Measurements from ENCODE around the gene GYPC. TPM values are rescaled to one million over a fixed set of nuclear protein-coding genes. Genes with fewer than 3 reads are reported as not detected.

GYPC gene
- total RNA-seq, 1 experiment from 2014 or later, result 13.6 TPM

GRCh38 chr2:126699716-126700581, 44.0 kb downstream of the GYPC start:
- Histone ChIP-seq H3K79me1 (ENCODE audit: insufficient read depth, low read depth, low read length, poor library complexity, severe bottlenecking) (no peaks in the 10 kb centered on the region), H4K8ac (replicated peaks; ENCODE audit: insufficient read length, low read depth, low read length) (no peak overlapping the region), H3K79me2 (ENCODE audit: insufficient read depth, low read length) (no peaks in the 10 kb centered on the region), H4K91ac (ENCODE audit: insufficient read length, low read depth, low read length) (no peak overlapping the region), H2AFZ (ENCODE audit: low read length) (no peak overlapping the region), H3K23ac (ENCODE audit: insufficient read length, low read depth, low read length) (no peak overlapping the region), H2BK5ac (ENCODE audit: insufficient read length, low read length) (no peak overlapping the region), H3K14ac (ENCODE audit: insufficient read depth, low read length) (no peak overlapping the region), H2BK15ac (ENCODE audit: low read depth, low read length) (no peak overlapping the region), H2BK120ac (ENCODE audit: low read depth, low read length, poor library complexity, severe bottlenecking) (no peak overlapping the region), H3K18ac (ENCODE audit: insufficient read length, low read depth, low read length) (no peak overlapping the region), H3K27me3 (ENCODE audit: insufficient read depth, low read length) (no peaks in the 10 kb centered on the region), H2BK12ac (ENCODE audit: insufficient read length, low read depth, low read length) (no peak overlapping the region), H3K27ac (ENCODE audit: insufficient read length, low read depth, low read length) (no peak overlapping the region), H4K5ac (ENCODE audit: insufficient read length, low read depth, low read length) (no peak overlapping the region), H3K56ac (ENCODE audit: insufficient read length, low read depth, low read length) (no peak overlapping the region), H3K4ac (ENCODE audit: low read depth, low read length) (no peak overlapping the region), H3T11ph (ENCODE audit: low read length) (no peak overlapping the region), H2AK5ac (ENCODE audit: insufficient read length, low read length) (no peak overlapping the region), H4K20me1 (ENCODE audit: control insufficient read depth, insufficient read depth, insufficient read length) (no peaks in the 10 kb centered on the region), H3K4me2 (ENCODE audit: insufficient read depth, insufficient read length, low read length) (no peak overlapping the region), H3K4me1 (ENCODE audit: insufficient read depth, low read length) (peaks cover 4% of the 10 kb centered on the region; the same call in 1 of the 2 replicates), H2BK20ac (ENCODE audit: low read depth, low read length, poor library complexity, severe bottlenecking) (no peak overlapping the region), H3K23me2 (ENCODE audit: insufficient read length, low read depth, low read length, poor library complexity, severe bottlenecking) (no peaks in the 10 kb centered on the region), H3K9ac (ENCODE audit: extremely low read depth, insufficient read length, low read length) (no peak overlapping the region), H3K9me3 (ENCODE audit: control insufficient read depth, low read depth, low read length) (no peaks in the 10 kb centered on the region)
- WGBS (ENCODE audit: extremely low coverage, insufficient read length, low lambda C conversion rate), result no CpG with 5 or more reads among the region's 4 CpGs
- TF ChIP-seq, protein P1, sequence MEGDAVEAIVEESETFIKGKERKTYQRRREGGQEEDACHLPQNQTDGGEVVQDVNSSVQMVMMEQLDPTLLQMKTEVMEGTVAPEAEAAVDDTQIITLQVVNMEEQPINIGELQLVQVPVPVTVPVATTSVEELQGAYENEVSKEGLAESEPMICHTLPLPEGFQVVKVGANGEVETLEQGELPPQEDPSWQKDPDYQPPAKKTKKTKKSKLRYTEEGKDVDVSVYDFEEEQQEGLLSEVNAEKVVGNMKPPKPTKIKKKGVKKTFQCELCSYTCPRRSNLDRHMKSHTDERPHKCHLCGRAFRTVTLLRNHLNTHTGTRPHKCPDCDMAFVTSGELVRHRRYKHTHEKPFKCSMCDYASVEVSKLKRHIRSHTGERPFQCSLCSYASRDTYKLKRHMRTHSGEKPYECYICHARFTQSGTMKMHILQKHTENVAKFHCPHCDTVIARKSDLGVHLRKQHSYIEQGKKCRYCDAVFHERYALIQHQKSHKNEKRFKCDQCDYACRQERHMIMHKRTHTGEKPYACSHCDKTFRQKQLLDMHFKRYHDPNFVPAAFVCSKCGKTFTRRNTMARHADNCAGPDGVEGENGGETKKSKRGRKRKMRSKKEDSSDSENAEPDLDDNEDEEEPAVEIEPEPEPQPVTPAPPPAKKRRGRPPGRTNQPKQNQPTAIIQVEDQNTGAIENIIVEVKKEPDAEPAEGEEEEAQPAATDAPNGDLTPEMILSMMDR (conservative IDR thresholded peaks at IDR 0.05), result no peak
- Mint-ChIP-seq H3K4me3 (no peak overlapping the region), H3K27me3 (ENCODE audit: low read depth) (no peaks in the 10 kb centered on the region; the same call in none of the 2 replicates), H3K36me3 (ENCODE audit: insufficient read depth in 1 of 3, low read depth in 3 of 3) (peaks cover 6 to 13% (median 9%) of the 10 kb centered on the region in 3 experiments), H3K9me3 (peaks cover 7% of the 10 kb centered on the region in 2 experiments; a peak in 4 of 5 replicates), H3K4me1 (peaks cover 30 to 52% of the 10 kb centered on the region in 2 experiments), H3K27ac (peak overlapping the region; percentile 1 to 79 (median 26); a peak in 3 of 7 replicates)
- peak; percentile 43 for DNase-seq
